GM18508 (cell line): ENCODE results near the gene KIF24.
"Not testable (repeated sequence)": the region's sequence is repeated elsewhere in the genome, so short reads cannot be mapped to it uniquely, and the experiment has no call there.

ENCODE experiments used
- ATAC-seq: cut with Tn5 transposase; IDR thresholded peaks from one replicate; pipeline ENCODE4 v1.9.1; 2021; ENCODE audit warnings: moderate number of reproducible peaks; ENCODE audit not compliant: insufficient read depth, unreplicated experiment

Gene KIF24

GRCh38 chr9:34328987-34329832, at the start of gene KIF24, which contains the start of gene NUDT2:
Gene KIF24 (minus strand): TSS chr9:34329268. CDS start chr9:34311346, 17,922 bp downstream.
Gene NUDT2 (plus strand): TSS chr9:34329569. CDS start chr9:34339040, 9,471 bp downstream.
- peak; percentile 84 for ATAC-seq

- ATAC-seq: no peak
Measured at GRCh38 chr9:34378376-34379060, 49.5 kb upstream of the KIF24 start.

- ATAC-seq: no peak
Measured at GRCh38 chr9:34377404-34377746, 48.3 kb upstream of the KIF24 start.

GRCh38 chr9:34376596-34377403, 47.7 kb upstream of the KIF24 start, which contains the start of gene MYORG:
Gene MYORG (minus strand): TSS chr9:34376898. CDS start chr9:34372943, 3,955 bp downstream.
- ATAC-seq: peak; percentile 71

DNA sequence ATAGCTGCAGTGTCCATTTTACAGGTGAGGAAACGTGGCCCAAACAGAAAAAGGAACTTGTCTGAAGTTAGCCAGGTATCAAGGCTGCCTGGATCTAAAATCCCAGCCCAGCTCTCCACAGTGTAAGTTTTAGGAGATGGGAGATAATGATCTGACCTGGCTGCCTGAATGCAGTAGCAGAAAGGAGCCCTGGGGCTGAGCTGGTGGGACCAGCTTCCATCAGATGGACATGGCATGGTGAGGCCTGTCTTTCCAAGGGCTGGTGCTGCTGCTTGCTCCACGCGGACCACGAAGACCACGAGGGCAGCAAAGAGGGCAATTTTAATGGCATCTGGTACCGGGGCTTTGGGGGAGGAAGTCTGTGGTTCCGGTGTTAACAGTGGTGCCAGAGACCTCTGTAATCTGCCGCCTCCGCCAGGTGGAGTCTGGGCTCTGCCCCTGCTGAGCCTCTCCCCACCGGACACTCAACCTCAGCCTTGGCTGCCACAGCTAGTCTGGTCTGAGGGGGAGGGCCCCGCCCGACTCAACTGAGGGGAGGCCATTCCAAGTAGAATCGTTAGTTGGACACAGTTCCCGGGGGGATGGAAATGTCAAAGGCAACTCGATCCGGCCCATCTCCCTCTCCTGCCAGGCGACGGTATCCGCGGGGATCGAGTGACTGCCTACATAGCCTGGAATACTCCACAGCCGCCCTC, 47.0 kb upstream of the KIF24 start:
- ATAC-seq: no peak

DNA sequence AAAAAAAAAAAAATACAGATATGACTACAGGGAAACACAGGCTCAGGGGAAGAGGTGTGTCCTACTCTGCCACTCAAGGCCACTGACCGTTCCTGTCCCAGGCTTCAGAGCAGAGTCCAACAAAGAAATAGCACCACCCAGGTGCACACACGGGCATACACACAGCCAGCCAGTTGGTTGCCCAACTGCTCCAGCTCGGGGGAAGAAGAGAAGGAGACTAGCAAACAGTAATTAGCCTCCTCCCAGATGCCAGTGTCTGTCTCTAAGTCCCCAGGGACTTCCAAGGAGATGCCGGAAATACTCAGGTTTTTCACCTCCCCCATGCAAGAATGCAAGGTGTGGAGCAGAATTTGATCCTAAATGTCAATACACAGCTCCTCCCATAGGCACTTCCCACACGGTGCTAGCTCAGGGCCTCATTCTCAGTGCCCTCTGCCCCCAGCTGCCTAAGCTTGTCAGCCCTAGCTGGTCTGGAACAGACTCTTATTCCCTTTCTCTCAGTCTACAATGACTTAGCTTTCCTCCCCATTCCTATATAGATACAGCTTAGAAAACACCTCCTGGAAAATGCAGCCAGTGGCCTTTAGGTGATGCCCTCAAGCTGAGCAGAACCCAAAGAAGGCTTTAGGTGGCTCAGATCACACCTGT, 46.0 kb upstream of the KIF24 start:
- ATAC-seq: no peak

GRCh38 chr9:34374339-34374738, 45.3 kb upstream of the KIF24 start:
- no peak for ATAC-seq

DNA sequence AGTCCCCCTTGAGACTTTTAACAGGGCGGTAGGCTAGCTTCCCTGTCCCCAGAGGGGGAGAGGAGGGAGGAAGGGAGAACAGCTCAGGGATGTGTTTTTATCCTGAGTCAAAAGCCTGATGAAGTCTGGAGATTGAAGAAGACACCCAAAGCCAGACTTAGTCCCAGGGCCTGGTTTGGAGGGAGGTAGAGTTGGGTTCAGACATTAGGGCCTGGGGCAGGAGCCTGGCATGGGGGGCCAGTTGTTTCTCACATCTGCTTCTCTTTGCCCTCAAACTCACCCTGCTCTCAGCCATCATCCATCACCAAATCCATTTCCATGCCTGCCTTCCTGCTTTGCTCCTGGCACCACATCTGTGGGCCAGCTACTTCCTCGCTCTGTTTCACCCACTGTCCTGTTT, 44.7 kb upstream of the KIF24 start:
- ATAC-seq: no peak

DNA sequence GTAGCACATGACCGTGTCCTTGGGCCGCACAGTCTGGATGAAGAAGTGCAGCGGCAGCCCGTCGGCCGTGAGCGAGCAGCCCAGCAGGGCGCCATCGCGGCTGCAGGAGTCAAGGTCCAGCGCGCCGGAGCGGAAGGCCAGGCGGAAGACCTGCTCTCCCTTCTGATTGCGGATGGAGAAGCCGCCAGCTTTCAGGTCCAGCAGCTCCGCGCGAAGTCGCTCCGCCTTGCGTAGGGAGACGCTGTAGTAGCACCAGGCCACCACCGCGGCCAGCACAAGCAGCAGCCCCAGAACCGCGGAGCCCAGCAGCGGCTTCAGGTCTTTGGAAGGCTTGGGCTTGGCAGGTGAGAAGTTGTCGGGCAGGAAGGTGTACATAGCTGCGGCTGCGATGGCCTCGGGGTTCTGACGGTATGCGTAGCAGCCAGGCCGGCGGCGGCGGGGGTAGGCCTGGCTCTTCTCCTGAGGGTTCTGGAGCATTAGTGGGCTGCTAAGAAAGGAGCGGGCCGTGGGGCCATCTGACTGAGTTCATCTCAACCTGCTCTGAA, 43.5 kb upstream of the KIF24 start:
- ATAC-seq: no peak

- ATAC-seq: no peak
Measured at GRCh38 chr9:34371886-34372466, 42.9 kb upstream of the KIF24 start.

- ATAC-seq: no peak
Measured at GRCh38 chr9:34370970-34371880, 42.2 kb upstream of the KIF24 start.

DNA sequence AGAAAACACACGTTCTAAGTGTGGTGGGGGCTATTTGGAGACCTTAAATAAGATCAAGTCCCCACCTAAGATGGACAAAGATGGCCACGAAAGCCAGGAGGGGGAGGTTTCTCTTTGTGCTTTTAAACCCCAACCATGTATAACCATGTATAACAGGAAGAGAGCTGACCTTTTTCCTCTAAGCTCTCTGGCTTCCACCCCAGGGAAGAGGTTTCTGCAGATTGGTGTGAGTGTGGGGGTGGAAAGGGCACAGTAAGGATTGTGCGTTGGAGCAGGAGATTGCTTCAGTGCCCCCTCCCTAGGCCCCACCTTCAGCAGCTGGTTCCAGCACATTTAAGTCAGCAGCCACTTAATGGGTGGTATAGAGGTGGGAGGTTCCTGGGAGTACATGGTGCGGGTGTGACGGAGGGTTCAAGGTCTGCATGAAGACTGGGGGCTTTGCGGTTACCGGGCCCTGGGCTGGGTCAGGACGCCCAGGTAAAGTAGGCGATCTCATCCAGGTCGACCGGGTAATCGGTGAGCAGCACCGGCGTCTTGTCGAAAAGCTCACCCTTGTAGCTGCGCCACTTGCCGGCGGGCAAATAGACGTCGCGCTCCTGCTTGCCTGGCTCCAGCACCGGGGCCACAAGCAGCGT, 41.4 kb upstream of the KIF24 start:
- no peak for ATAC-seq

- no peak for ATAC-seq
Measured at GRCh38 chr9:34369636-34370035, 40.6 kb upstream of the KIF24 start.

DNA sequence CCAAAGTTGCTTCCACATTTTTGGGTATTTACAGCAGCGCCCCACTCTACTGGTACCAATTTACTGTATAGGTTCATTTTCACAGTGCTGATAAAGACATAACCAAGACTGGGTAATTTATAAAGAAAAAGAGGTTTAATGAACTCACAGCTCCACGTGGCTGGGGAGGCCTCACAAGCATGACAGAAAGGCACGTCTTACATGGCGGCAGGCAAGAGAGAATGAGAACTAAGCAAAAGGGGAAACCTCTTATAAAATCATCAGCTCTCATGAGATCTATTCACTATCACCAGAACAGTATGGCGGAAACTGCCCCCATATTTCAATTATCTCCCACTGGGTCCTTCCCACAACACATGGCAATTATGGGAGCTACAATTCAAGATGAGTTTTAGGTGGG, 39.7 kb upstream of the KIF24 start:
- not testable (repeated sequence) for ATAC-seq

GRCh38 chr9:34367751-34368410, 38.8 kb upstream of the KIF24 start:
- not testable (repeated sequence) for ATAC-seq

DNA sequence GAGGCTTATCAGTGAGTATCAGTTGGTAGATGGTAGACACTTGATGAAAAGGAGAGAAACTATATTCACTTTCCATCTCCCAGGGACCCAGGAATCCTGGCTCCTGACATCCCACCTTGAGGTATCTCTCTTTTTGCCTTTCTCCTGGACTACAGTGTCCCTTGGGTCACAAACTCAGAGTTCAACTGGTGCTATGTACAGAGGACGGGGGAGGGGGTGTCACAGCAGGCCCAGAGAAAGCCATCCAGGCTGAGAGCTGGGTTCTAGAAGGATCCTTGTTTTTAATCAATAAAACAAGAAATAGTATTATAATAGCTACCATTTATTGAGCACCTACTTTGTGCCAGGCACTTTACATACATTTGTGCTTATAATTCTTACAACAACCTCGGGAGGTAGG, 37.3 kb upstream of the KIF24 start:
- ATAC-seq: no peak

DNA sequence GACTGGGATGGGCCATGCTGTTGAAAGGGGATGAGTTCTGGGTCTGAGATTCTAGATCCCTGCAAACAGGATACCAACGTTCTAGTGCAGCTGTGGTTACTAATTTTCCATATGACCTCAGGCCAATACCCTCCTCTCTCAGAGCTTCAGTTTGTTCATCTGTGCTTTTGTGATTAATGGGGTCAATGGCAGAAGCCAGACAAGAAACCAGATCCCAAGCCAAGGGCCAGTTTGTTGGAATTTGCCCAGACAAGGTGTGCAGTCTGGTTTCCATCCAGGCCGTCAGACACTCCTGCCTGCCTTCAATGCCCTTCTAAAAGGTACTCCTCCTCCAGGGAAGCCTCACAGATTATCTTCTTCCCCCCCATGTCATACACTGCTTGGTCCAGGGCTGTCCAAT, 36.2 kb upstream of the KIF24 start:
- ATAC-seq: no peak
